Kidney (tissue), 14 donors: ENCODE data around the gene HTRA3. TPM values are rescaled to one million over a fixed set of nuclear protein-coding genes. Genes with fewer than 3 reads are reported as not detected.
A peak's percentile ranks its signal among the peaks of the same experiment; 100 is the strongest.

ENCODE experiments used
- DNase-seq, 5 donors: peaks; one replicate each; pipeline ENCODE4 v3.0.0-alpha.2; 2013 to 2020
- FAIRE-seq: peaks from 2 replicates; lab custom pipeline; 2012; peaks lifted over from hg19 to GRCh38; lab: Jason Lieb, UNC
- H3K27ac ChIP-seq, 2 donors: one replicate each; pipeline ENCODE4 v1.7.0; 2013; ENCODE audit warnings: low read depth in 2 of 2, low read length in 2 of 2, inconsistent platforms in 1 of 2
- H3K27me3 ChIP-seq: one replicate; pipeline ENCODE4 v1.7.1; 2013; ENCODE audit warnings: low read length, inconsistent platforms; ENCODE audit not compliant: control insufficient read depth, insufficient read depth
- H3K36me3 ChIP-seq, 3 donors: one replicate each; pipeline versions ENCODE4 v1.7.0 to v1.7.1; 2013; ENCODE audit warnings: low read length in 3 of 3, control low read depth in 1 of 3, inconsistent platforms in 1 of 3; ENCODE audit not compliant: insufficient read depth in 3 of 3, control insufficient read depth in 2 of 3
- H3K4me1 ChIP-seq, 3 donors: one replicate each; pipeline versions ENCODE4 v1.7.0 to v1.7.1; 2013; ENCODE audit warnings: low read length in 3 of 3, inconsistent platforms in 1 of 3, low read depth in 1 of 3; ENCODE audit not compliant: control insufficient read depth in 2 of 3, insufficient read depth in 2 of 3
- H3K4me3 ChIP-seq, 3 donors: one replicate each; pipeline versions ENCODE4 v1.7.0 to v1.8.1; 2013; ENCODE audit warnings: low read length in 3 of 3, control low read depth in 1 of 3, inconsistent platforms in 1 of 3
- H3K9ac ChIP-seq, 3 donors: one replicate each; pipeline versions ENCODE4 v1.7.0 to v1.7.1; 2013; ENCODE audit warnings: low read length in 3 of 3, control low read depth in 1 of 3, inconsistent platforms in 1 of 3
- H3K9me3 ChIP-seq, 3 donors: one replicate each; pipeline versions ENCODE4 v1.7.0 to v1.7.1; 2013; ENCODE audit warnings: low read length in 3 of 3, control low read depth in 1 of 3, inconsistent platforms in 1 of 3; ENCODE audit not compliant: control insufficient read depth in 2 of 3, insufficient read depth in 1 of 3
- intact Hi-C: fragments of 100-400 bp; cut with DNase I; formaldehyde crosslinking; loops from one replicate; pipeline ENCODE4 v1.11.1; 2022
- polyA plus RNA-seq: library from polyadenylated mRNA; stranded (reverse); fragments of 350-450 nt; fragmentation: Illumina TruSeq; extraction: RNeasy Lipid Tissue Mini Kit (QIAGEN cat#74804); gene quantifications from one replicate; pipeline ENCODE4 v1.2.3, GENCODE V29; 2014; ENCODE audit warnings: low read depth, low replicate concordance; ENCODE audit not compliant: insufficient read depth
- total RNA-seq: library from RNA; stranded (reverse); fragmentation: NEBNext Ultra II Directional; extraction: Animal tissue kit (Norgen Biotek cat#: 25700); gene quantifications from one replicate; pipeline ENCODE4 v1.2.1, GENCODE V29; 2021
- TF ChIP-seq, protein P1 (sequence below): IDR thresholded peaks from 3 replicates; pipeline ENCODE4 v1.5.1; 2012; ENCODE audit warnings: mild to moderate bottlenecking, moderate library complexity, borderline replicate concordance; ENCODE audit not compliant: insufficient read depth; ENCODE audit errors: extremely low read depth
- donor health status: control.
- donor health status: control.
- donor health status: control.
- donor health status: control.
- donor health status: control.
- donor health status: DM: yes; HTN: yes; CAD: no.
- donor health status: Normal renal cell carcinoma (clear cell type).

Gene HTRA3
- total and polyA plus RNA-seq, 2 donors from 2014 or later = 1.7 to 6.5 TPM

DNA sequence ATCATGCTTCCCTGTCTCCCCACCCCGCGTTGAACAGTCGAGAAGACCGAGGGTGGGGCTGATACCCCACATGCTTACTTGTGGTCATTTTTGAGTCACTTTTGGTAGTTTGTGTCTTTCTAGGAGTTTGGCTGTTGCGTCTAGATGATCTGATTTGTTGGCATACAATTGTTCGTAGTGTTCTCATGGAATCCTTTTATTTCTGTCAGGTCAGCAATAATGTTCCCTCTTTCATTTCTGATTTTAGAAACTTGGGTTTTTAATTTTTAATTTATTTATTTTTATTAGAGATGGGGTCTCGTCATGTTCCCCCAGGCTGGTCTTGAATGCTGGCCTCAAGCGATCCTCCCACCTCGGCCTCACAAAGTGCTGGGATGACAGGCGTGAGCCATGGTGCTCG, 39.5 kb upstream of the HTRA3 start:
- no peak overlapping the region for H3K9ac ChIP-seq
- no peaks in the 10 kb centered on the region for H3K27me3 ChIP-seq
- H3K4me1 ChIP-seq = peaks cover 0 to 13% (median 0%) of the 10 kb centered on the region in 3 donors
- H3K27ac ChIP-seq = no peak overlapping the region
- H3K9me3 ChIP-seq = peaks cover 0 to 2% (median 0%) of the 10 kb centered on the region in 3 donors
- DNase-seq (peak in 1 of 5 donors; percentile 21), FAIRE-seq (no peak)
- H3K36me3 ChIP-seq = peaks cover 9 to 40% (median 34%) of the 10 kb centered on the region in 3 donors
- intact Hi-C loops = no loop called here
- TF ChIP-seq, protein P1, sequence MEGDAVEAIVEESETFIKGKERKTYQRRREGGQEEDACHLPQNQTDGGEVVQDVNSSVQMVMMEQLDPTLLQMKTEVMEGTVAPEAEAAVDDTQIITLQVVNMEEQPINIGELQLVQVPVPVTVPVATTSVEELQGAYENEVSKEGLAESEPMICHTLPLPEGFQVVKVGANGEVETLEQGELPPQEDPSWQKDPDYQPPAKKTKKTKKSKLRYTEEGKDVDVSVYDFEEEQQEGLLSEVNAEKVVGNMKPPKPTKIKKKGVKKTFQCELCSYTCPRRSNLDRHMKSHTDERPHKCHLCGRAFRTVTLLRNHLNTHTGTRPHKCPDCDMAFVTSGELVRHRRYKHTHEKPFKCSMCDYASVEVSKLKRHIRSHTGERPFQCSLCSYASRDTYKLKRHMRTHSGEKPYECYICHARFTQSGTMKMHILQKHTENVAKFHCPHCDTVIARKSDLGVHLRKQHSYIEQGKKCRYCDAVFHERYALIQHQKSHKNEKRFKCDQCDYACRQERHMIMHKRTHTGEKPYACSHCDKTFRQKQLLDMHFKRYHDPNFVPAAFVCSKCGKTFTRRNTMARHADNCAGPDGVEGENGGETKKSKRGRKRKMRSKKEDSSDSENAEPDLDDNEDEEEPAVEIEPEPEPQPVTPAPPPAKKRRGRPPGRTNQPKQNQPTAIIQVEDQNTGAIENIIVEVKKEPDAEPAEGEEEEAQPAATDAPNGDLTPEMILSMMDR = no peak
- no peak overlapping the region for H3K4me3 ChIP-seq

DNA sequence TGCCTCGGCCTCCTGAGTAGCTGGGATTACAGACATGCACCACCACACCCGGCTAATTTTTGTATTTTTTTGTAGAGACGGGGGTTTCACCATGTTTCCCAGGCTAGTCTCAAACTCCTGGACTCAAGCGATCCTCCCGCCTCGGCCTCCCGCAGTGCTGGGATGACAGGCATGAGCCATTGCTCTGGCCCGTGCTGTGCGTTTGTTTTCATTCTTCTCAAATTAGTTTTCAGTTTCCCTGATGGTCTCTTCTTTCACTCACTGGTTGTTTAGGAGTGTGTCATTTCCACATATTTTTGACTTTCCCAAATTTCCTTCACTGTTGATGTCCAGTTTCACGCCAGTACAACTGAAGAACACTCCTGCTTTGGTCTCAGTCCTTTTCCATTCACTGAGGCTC, 38.7 kb upstream of the HTRA3 start:
- H3K27ac ChIP-seq = no peak overlapping the region
- peaks cover 9 to 43% (median 29%) of the 10 kb centered on the region in 3 donors for H3K36me3 ChIP-seq
- intact Hi-C loops = no loop called here
- TF ChIP-seq, protein P1 = no peak
- no peak overlapping the region for H3K4me3 ChIP-seq
- peaks cover 0 to 2% (median 0%) of the 10 kb centered on the region in 3 donors for H3K9me3 ChIP-seq
- no peaks in the 10 kb centered on the region for H3K27me3 ChIP-seq
- peaks cover 0 to 13% (median 0%) of the 10 kb centered on the region in 3 donors for H3K4me1 ChIP-seq
- no peak overlapping the region for H3K9ac ChIP-seq
- DNase-seq (no peak), FAIRE-seq (no peak)

GRCh38 chr4:8231551-8232049, 38.0 kb upstream of the HTRA3 start:
- intact Hi-C loops = no loop called here
- Histone ChIP-seq H3K4me1 (peaks cover 0 to 13% (median 0%) of the 10 kb centered on the region in 3 donors), H3K4me3 (no peak overlapping the region), H3K9me3 (peaks cover 0 to 2% (median 0%) of the 10 kb centered on the region in 3 donors), H3K9ac (no peak overlapping the region), H3K27ac (no peak overlapping the region), H3K36me3 (peaks cover 9 to 44% (median 28%) of the 10 kb centered on the region in 3 donors), H3K27me3 (no peaks in the 10 kb centered on the region)
- DNase-seq (peak in 1 of 5 donors; percentile 71), FAIRE-seq (no peak)
- TF ChIP-seq, protein P1 = no peak
